SHP77 treated with DMSO at 0.1 percent for 48 hours (cell line): ENCODE measurements around the gene PRKRIP1.
"Not testable (repeated sequence)": the region's sequence is repeated elsewhere in the genome, so short reads cannot be mapped to it uniquely, and the experiment has no call there.

Source experiments
- DNase-seq: peaks from one replicate; lab custom pipeline; 2025; lab: John Stamatoyannopoulos, UW

Gene PRKRIP1, protein sequence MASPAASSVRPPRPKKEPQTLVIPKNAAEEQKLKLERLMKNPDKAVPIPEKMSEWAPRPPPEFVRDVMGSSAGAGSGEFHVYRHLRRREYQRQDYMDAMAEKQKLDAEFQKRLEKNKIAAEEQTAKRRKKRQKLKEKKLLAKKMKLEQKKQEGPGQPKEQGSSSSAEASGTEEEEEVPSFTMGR

GRCh38 chr7:102395873-102396709 is at the start of gene PRKRIP1:
PRKRIP1 (plus strand) TSS chr7:102396363; CDS start chr7:102396412, 49 bp downstream.
- DNase-seq, result peak; percentile 81

GRCh38 chr7:102346983-102347382 is 49.2 kb upstream of the PRKRIP1 start:
- not testable (repeated sequence) for DNase-seq

DNA sequence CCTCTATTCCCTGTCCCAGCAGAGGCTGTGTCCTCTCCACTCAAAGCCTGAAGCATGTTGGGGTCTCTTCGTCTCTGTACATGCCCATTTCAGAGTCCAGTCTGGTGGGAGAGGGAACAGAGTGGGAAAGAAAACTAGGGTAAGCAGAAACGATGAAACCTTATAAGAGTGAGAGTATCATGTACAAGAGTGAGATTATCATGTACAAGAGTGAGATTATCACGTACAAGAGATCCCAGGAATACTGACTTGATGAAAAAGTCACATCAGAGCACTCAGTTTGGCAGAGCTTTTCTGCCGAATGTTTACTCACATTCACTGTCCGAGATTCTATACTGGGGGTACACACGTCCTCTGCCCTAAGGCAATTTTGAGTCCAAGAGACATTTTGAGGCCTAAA is 39.8 kb upstream of the PRKRIP1 start, which contains the start of gene SPDYE6:
Gene SPDYE6, minus strand, starts transcription at position 101 of the 400 bp plus-strand sequence. CDS start 421 bp downstream, outside the sequence.
- not testable (repeated sequence) for DNase-seq

DNA sequence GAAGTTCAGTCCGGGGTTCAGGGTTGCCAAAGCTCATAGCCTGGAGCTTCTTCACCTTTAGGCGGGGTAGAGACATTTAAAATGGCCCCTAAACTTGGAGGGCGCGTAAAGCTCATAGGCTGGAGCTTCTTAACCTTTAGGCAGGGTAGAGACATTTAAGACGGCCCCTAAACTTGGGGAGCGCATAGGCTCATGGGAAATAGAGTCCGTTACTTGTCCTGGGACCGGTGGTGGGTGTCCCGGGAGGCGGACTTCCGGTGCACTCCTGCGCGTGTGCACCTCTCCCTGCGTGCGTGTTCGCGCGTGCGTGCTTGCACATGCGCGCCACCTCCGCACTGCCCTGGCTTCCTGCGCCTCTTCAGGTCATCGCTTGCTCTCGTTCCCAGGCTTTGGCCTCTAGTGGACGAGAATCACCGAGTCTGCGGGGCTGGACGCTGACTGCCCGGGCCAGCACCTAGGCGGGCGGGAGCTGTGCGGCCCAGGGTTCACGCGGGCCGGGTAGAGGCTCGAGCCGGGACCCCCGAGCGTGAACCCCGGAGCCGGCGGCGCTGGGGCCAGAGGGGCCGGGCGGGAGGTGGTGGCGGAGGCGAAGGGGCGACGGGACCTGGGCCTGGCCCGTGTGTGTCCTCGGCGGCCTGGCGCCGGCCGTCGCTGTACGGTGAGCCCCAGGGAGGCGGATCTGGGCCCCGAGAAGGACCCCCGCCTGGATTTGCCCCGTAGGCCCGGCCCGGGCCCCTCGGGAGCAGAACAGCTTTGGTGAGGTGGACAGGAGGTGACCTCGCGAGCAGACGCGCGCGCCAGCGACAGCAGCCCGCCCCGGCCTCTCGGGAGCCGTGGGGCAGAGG is 32.4 kb upstream of the PRKRIP1 start:
- DNase-seq, result peak; percentile 96

GRCh38 chr7:102364394-102364886 is 31.7 kb upstream of the PRKRIP1 start:
- not testable (repeated sequence) for DNase-seq

DNA sequence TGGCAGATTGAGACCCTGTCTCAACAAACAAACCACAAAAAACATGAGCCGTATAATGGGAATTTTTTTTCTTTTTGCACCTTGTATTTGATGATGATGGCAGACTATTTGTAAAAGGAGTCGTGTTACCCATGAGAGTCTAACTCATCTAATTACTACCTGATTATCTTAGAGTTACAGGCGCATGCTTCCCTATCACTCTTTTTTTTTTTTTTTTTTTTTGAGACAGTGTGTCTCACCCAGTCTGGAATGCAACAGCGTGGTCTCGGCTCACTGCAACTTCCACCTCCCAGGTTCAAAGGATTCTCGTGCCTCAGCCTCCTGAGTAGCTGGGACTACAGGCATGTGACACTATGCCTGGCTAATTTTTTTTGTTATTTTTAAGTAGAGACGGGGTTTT is 30.8 kb upstream of the PRKRIP1 start:
- not testable (repeated sequence) for DNase-seq

GRCh38 chr7:102370038-102370437 is 26.1 kb upstream of the PRKRIP1 start:
- not testable (repeated sequence) for DNase-seq

DNA sequence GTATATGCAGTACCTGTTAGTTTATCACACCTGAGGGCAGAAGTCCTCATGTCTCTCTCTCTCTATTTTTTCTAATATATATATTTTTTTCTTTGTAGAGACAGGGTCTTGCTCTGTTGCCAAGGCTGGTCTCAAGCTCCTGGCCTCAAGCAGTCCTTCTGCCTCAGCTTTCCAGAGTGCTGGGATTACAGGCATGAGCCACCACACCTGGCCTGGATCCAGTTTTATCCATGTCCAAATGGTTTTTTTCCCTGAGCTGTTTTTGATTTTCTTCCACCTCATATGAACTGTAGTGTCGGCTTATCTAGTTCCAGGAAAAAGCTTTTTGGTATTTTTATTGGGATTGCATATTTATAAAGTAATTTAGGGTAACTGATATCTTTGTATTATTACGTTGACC is 23.4 kb upstream of the PRKRIP1 start:
- not testable (repeated sequence) for DNase-seq

GRCh38 chr7:102376964-102377466 is 19.1 kb upstream of the PRKRIP1 start:
- DNase-seq, result no peak

GRCh38 chr7:102380837-102381236 is 15.3 kb upstream of the PRKRIP1 start:
- DNase-seq, result not testable (repeated sequence)

GRCh38 chr7:102381696-102382425 is 14.3 kb upstream of the PRKRIP1 start:
- not testable (repeated sequence) for DNase-seq

DNA sequence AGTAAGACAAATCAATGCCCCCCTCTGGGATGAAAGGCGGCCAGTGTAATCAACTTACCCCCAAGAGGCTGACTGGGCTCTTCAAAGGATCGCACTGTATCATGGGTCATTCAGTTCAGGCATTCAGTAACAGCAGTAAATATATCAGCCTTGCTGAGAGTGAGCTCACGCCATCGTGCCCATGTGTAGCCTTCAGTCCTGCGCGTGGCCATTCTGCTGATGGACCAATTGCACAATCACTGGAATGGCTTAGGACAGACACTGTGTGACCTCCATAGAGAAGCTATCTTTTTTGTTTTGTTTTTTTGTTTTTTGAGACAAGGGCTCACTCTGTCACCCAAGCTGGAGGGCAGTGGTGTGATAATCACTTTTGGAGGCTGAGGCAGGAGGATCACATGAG is 9.1 kb upstream of the PRKRIP1 start:
- DNase-seq, result no peak

- DNase-seq, result no peak
These were observed 6.4 kb upstream of the PRKRIP1 start for GRCh38 chr7:102389810-102390209.

DNA sequence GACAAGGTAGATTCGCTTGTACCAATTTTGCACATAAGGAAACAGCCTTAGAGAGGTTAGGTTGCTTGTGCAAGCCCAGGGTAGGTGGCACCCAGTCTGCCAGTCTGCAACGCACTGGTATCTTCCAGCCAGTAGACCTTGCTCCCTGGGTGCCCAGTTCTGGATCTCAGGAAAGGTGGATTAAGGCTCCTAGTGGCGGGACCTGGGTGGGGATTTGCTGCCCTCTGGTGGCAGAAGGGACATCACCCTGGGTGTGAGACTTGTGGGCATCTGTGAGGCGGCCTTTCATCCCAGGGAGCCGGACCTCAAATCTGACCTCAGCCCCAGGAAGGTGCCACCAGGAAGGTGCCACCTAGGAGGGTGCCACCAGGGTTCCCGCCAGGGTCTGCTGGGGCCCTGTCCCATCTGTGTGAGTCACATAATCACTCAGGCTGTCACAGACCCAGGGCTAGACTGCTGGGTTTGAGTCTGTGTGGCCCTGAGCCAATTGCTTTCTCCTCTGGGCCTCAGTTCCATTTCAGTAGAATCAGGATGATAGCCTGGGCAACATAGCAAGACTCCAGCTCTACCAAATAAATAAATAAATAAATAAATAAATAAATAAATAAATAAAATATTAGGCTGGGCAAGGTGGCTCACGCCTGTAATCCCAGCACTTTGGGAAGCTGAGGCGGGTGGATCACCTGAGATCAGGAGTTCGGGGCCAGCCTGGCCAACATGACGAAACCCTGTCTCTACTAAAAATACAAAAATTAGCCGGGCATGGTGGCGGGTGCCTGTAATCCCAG is 5.3 kb upstream of the PRKRIP1 start:
- DNase-seq, result peak; percentile 46

- DNase-seq, result no peak
These were observed 3.8 kb upstream of the PRKRIP1 start for GRCh38 chr7:102392330-102392729.

DNA sequence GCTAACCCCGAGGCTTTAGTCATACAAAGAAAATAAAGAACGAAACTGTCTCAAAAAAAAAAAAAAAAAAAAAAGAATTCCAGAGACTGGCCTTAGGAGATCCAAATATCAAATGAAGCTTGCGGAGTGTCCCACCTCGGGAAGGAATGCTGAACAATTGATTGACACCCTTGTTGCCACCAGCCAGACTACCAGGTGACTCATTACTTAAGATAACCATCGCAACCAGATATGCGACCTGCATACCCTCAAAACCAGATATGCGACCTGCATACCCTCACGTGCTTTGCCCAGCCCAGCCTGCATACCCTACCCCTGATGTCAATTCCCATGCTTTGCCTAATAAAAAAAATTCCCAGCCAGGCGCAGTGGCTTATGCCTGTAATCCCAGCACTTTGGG is 2.7 kb upstream of the PRKRIP1 start:
- no peak for DNase-seq

DNA sequence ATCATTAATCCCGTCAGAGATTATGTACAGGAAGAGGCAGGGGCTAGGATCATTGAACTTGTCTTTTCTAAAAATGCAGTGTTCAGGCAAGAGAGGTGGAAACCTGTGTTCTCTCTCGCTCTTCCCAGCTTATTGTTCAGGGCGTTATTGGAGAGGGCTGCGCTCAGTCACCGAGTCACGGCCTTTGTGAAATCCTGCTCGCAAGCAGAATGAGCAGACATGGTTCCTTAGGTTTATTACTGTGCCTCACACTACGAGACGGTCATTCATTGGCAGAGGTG is 631 bp upstream of the PRKRIP1 start:
- no peak for DNase-seq

- DNase-seq, result no peak
These were observed 502 bp downstream of the PRKRIP1 start for GRCh38 chr7:102396710-102397019.

DNA sequence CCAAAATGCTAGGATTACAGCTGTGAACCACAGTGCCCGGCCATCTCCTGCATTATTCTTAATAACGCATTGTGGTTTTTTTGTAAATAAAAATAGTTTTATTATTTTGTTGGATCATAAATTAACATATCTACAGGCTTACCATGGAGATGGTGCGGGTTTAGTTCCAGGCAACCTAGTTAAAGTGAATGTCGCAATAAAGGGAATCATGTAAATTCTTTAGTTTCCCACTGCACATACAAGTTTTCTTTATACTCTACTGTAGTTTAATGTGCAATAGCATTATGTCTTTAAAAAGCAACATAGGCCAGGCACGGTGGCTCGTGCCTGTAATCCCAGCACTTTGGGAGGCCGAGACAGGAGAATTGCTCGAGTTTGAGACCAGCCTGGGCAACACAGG is 2.4 kb downstream of the PRKRIP1 start:
- DNase-seq, result no peak

- DNase-seq, result no peak
These were observed 4.2 kb downstream of the PRKRIP1 start for GRCh38 chr7:102400360-102400759.

- DNase-seq, result no peak
These were observed 7.4 kb downstream of the PRKRIP1 start for GRCh38 chr7:102403563-102403962.
